HEK293 (cell line): ENCODE results near the gene ACSM3.
"Not testable (repeated sequence)": the region's sequence is repeated elsewhere in the genome, so short reads cannot be mapped to it uniquely, and the experiment has no call there.

Experiments
- CTCF ChIA-PET: fragments of 350-600 bp; formaldehyde crosslinking; extraction: SDS; loops from one replicate; lab custom pipeline; 2021; ENCODE audit warnings: antibody characterized with exemption; lab: Yijun Ruan, JAX
- POLR2A ChIA-PET: fragments of 300-600 bp; formaldehyde crosslinking; extraction: SDS; loops from one replicate; lab custom pipeline; 2020; ENCODE audit warnings: antibody characterized with exemption, inconsistent platforms; lab: Yijun Ruan, JAX
- H3K27ac ChIP-seq: fragments of 200-500 bp; sonication (Bioruptor generic); 2 replicates; pipeline ENCODE4 v1.5.1; 2014; ENCODE audit warnings: low read depth, low read length, control low read depth, inconsistent platforms; ENCODE audit errors: extremely low read depth
- H3K36me3 ChIP-seq, 2 experiments: fragments of 200-500 bp in 1 of 2; sonication (Bioruptor generic) in 1 of 2; 1 replicate in 1 of 2; 2 replicates in 1 of 2; pipeline ENCODE4 v1.5.1; 2014 to 2017; ENCODE audit warnings: inconsistent platforms in 2 of 2, low read length in 2 of 2; ENCODE audit not compliant: control insufficient read depth in 2 of 2, insufficient read depth in 1 of 2
- H3K4me1 ChIP-seq: fragments of 200-500 bp; sonication (Bioruptor generic); 2 replicates; pipeline ENCODE4 v1.5.1; 2014; ENCODE audit warnings: mild to moderate bottlenecking, low read length, inconsistent platforms; ENCODE audit not compliant: control insufficient read depth, insufficient read depth
- H3K4me3 ChIP-seq: 2 replicates; pipeline ENCODE4 v1.5.1; 2011; ENCODE audit warnings: low read depth, mild to moderate bottlenecking, control low read depth, low read length, moderate library complexity
- H3K9me3 ChIP-seq: fragments of 200-500 bp; sonication (Bioruptor generic); 2 replicates; pipeline ENCODE4 v1.5.1; 2014; ENCODE audit warnings: low read depth, low read length, inconsistent platforms; ENCODE audit not compliant: control insufficient read depth, insufficient read depth
- EGR2 ChIP-seq: fragments of 450-650 bp; formaldehyde crosslinking; IDR thresholded peaks from 2 replicates; pipeline ENCODE4 v1.5.1; 2016; ENCODE audit warnings: low read depth, missing biosample characterization, missing genetic modification characterization
- GLI2 ChIP-seq: fragments of 450-650 bp; formaldehyde crosslinking; IDR thresholded peaks from 2 replicates; pipeline ENCODE4; 2017; ENCODE audit warnings: missing biosample characterization, missing genetic modification characterization, low read depth, borderline replicate concordance
- HOXD13 ChIP-seq: sonication (generic); formaldehyde crosslinking; IDR thresholded peaks from 2 replicates; pipeline ENCODE4 v1.8.0; 2022; ENCODE audit warnings: missing genetic modification reagents, borderline replicate concordance
- KLF1 ChIP-seq: fragments of 450-650 bp; formaldehyde crosslinking; IDR thresholded peaks from 2 replicates; pipeline ENCODE4 v1.5.1; 2016; ENCODE audit warnings: missing biosample characterization, missing genetic modification characterization
- RBAK ChIP-seq: fragments of 450-650 bp; formaldehyde crosslinking; IDR thresholded peaks from 2 replicates; pipeline ENCODE4 v1.5.1; 2016; ENCODE audit warnings: missing biosample characterization, missing genetic modification characterization
- SCRT2 ChIP-seq: fragments of 450-650 bp; formaldehyde crosslinking; IDR thresholded peaks from 2 replicates; pipeline ENCODE4 v1.5.1; 2016; ENCODE audit warnings: missing biosample characterization, missing genetic modification characterization
- YY1 ChIP-seq: fragments of 450-650 bp; formaldehyde crosslinking; IDR thresholded peaks from 2 replicates; pipeline ENCODE4 v1.5.1; 2018; ENCODE audit warnings: missing biosample characterization, missing genetic modification characterization
- ZBTB17 ChIP-seq: fragments of 450-650 bp; formaldehyde crosslinking; IDR thresholded peaks from 2 replicates; pipeline ENCODE4 v1.5.1; 2016; ENCODE audit warnings: missing biosample characterization, missing genetic modification characterization
- ZNF121 ChIP-seq: fragments of 450-650 bp; formaldehyde crosslinking; IDR thresholded peaks from 2 replicates; pipeline ENCODE4 v1.5.1; 2016; ENCODE audit warnings: missing biosample characterization, missing genetic modification characterization
- ZNF157 ChIP-seq: fragments of 450-650 bp; formaldehyde crosslinking; IDR thresholded peaks from 2 replicates; pipeline ENCODE4 v1.5.1; 2016; ENCODE audit warnings: missing biosample characterization, missing genetic modification characterization
- ZNF248 ChIP-seq: fragments of 450-650 bp; formaldehyde crosslinking; IDR thresholded peaks from 2 replicates; pipeline ENCODE4 v1.5.1; 2017; ENCODE audit warnings: missing biosample characterization, missing genetic modification characterization
- ZNF571 ChIP-seq: fragments of 450-650 bp; formaldehyde crosslinking; IDR thresholded peaks from 2 replicates; pipeline ENCODE4 v1.5.0; 2017; ENCODE audit warnings: missing biosample characterization, missing genetic modification characterization
- ZNF585B ChIP-seq: fragments of 450-650 bp; formaldehyde crosslinking; IDR thresholded peaks from 2 replicates; pipeline ENCODE4 v1.5.1; 2016; ENCODE audit warnings: missing biosample characterization, missing genetic modification characterization
- ZNF610 ChIP-seq: fragments of 450-650 bp; formaldehyde crosslinking; IDR thresholded peaks from 2 replicates; pipeline ENCODE4 v1.5.1; 2016; ENCODE audit warnings: missing biosample characterization, missing genetic modification characterization, borderline replicate concordance
- ZNF624 ChIP-seq: fragments of 450-650 bp; formaldehyde crosslinking; IDR thresholded peaks from 2 replicates; pipeline ENCODE4 v1.5.1; 2017; ENCODE audit warnings: missing biosample characterization, missing genetic modification characterization
- ZNF629 ChIP-seq: fragments of 450-650 bp; formaldehyde crosslinking; IDR thresholded peaks from 2 replicates; pipeline ENCODE4 v1.5.1; 2017; ENCODE audit warnings: missing biosample characterization, missing genetic modification characterization
- ZNF658 ChIP-seq: fragments of 450-650 bp; formaldehyde crosslinking; IDR thresholded peaks from 2 replicates; pipeline ENCODE4; 2016; ENCODE audit warnings: missing biosample characterization, missing genetic modification characterization
- ZNF792 ChIP-seq: fragments of 450-650 bp; formaldehyde crosslinking; IDR thresholded peaks from 2 replicates; pipeline ENCODE4 v1.5.1; 2016; ENCODE audit warnings: missing biosample characterization, missing genetic modification characterization
- ZNF837 ChIP-seq: fragments of 450-650 bp; formaldehyde crosslinking; IDR thresholded peaks from 2 replicates; pipeline ENCODE4 v1.5.1; 2016; ENCODE audit warnings: missing biosample characterization, missing genetic modification characterization
- ZNF843 ChIP-seq: fragments of 450-650 bp; formaldehyde crosslinking; IDR thresholded peaks from 2 replicates; pipeline ENCODE4 v1.5.1; 2016; ENCODE audit warnings: missing biosample characterization, missing genetic modification characterization
- TF ChIP-seq, protein P1 (sequence below): fragments of 450-650 bp; formaldehyde crosslinking; IDR thresholded peaks from 2 replicates; pipeline ENCODE4 v1.5.1; 2016; ENCODE audit warnings: missing biosample characterization, missing genetic modification characterization
- TF ChIP-seq, protein P2 (sequence below): fragments of 450-650 bp; formaldehyde crosslinking; IDR thresholded peaks from 2 replicates; pipeline ENCODE4 v1.5.1; 2016; ENCODE audit warnings: missing biosample characterization, missing genetic modification characterization
- TF ChIP-seq, protein P3 (sequence below): fragments of 450-650 bp; IDR thresholded peaks from 2 replicates; pipeline ENCODE4 v1.5.1; 2018; ENCODE audit warnings: missing biosample characterization, mild to moderate bottlenecking, missing genetic modification characterization
- TF ChIP-seq, protein P4 (sequence below): fragments of 450-650 bp; formaldehyde crosslinking; IDR thresholded peaks from 2 replicates; pipeline ENCODE4 v1.5.1; 2016; ENCODE audit warnings: missing biosample characterization, missing genetic modification characterization

The ACSM3 gene

DNA sequence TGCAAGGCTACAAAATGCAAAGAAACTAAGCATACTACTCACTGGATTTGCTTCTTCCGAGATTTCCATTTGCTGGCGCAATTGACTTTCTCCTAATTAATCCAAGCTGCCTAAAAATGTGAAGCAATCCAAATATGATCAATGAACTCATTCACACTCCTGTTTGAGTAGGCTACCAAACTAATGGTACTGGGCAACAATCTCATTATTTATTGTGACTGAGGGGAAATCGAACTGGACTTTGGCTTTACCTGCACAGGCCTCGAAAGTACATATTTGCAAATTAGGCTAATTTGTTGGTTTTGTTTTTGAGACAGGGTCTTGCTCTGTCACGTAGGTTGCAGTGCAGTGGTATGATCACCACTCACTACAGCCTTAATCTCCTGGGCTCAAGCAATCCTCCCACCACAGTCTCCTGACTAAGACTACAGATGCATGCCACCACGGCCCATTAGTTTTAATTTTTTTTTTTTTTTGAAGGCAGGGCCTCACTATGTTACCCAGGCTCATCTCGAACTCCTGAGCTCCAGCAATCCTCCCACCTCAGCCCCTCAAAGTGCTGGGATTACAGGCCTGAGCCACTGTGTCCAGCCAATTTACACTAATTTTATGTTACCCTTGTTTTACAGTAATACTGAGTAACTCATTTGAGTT, 39.9 kb downstream of the ACSM3 start:
- ChIA-PET POLR2A (no interaction called here), CTCF (interaction anchor here (0.7 to 1.1 kb wide), 3 partner anchors 108 to 278 kb away, joined by 3 read pairs; no protein-coding TSS in a partner anchor)
- Histone ChIP-seq H3K4me1 (no peaks in the 10 kb centered on the region), H3K27ac (no peak overlapping the region), H3K36me3 (peaks cover 29 to 33% of the 10 kb centered on the region in 2 experiments), H3K4me3 (no peak overlapping the region), H3K9me3 (no peaks in the 10 kb centered on the region)
- TF ChIP-seq SCRT2 (tag by site-specific recombination) (no peak), EGR2 (no peak), ZNF658 (tag by site-specific recombination) (no peak), ZNF843 (no peak), ZNF571 (tag by site-specific recombination) (no peak), ZNF624 (no peak), KLF1 (tag by site-specific recombination) (no peak), ZNF585B (tag by site-specific recombination) (no peak), HOXD13 (CRISPR knock-in tag) (no peak), GLI2 (no peak)

DNA sequence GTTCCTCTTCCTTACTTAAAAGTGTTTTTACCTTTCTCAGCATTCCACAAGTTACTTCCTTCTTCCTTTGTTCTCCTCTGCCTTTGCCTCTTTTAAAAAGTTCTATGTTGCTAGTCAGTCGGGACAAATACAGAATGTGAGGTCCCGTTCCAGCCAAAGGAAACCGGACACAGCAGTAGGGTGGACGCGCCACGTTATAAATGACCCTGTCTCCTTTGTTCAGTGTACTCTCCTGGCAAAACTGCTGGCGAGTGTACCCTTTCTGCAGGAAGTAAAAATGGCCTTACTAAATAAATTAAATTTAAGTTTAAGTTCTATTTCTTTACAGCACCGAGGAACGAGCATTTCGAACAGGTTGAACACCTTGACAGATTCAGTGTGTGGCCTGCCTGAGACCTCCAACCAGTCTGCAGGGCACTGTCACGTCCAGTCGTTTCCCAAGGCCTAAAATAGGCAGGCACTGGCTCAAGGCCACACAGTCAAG, 41.9 kb downstream of the ACSM3 start:
- POLR2A ChIA-PET = interaction anchor here (0.5 to 1.8 kb wide), 6 partner anchors 11 to 272 kb away, joined by 3 to 10 read pairs (median 6); partner anchors contain the start of genes DCUN1D3 and LYRM1
- Histone ChIP-seq H3K27ac (peak overlapping the region; percentile 96), H3K36me3 (peaks cover 17 to 20% of the 10 kb centered on the region in 2 experiments), H3K4me3 (peak overlapping the region; percentile 70)
- not testable (repeated sequence) for H3K9me3 ChIP-seq, H3K4me1 ChIP-seq
- CTCF ChIA-PET = interaction anchor here (0.8 to 1.1 kb wide), 2 partner anchors 8 to 29 kb away, joined by 3 to 4 read pairs; no protein-coding TSS in a partner anchor
- 0 out of 2 replicates have a peak, but pooled peaks have one; percentile 28 for TF ChIP-seq ZNF792 (tag by site-specific recombination)

DNA sequence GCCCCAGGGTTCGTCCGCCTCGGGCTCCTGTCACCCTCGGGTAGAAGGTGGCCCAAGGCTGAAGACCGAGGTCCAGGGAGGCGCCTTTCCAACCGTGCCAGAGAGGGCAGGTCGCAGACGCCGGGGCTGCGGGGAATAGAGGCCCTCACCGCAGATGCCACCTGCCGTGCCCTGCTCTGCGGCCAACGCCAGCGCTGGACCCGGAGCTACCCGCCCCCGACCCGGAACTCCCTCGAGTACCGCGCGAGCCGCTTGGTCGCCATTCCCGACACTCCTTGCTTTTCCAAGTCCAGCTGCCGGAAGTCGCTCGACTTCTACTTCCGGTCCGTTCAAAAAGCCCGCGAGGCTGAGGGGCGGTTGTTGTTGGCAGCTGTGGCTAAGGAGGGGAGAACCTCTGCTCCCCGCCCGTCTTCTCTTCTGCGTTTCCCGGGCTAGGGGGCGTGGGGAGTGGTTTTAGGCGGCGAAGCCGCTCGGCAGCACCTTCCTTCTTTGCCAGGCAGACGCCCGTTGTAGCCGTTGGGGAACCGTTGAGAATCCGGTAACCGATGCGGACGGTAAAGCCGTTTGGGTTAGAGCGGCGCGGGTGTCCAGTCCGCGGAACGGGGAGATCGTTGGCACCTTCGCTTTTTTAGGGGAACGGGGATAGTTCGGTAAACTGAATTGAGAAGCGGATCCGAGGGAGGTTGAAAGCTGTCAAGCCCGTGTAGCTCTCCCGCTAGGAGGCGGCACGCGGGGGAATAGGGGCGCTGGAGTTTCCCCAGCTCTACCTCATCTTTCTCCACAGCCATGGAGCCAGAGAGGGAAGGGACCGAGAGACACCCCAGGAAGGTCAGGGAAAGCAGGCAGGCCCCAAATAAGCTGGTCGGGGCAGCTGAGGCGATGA, 42.6 kb downstream of the ACSM3 start, which contains the start of the genes ERI2 and REXO5:
Gene ERI2, minus strand, starts transcription at position 305 of the 883 bp plus-strand sequence. Its CDS starts 42 bp downstream, at position 263.
Gene REXO5, plus strand, starts transcription at position 360 of the 883 bp plus-strand sequence. Its CDS starts 427 bp downstream, at position 787.
- Histone ChIP-seq H3K4me3 (peak within 1 kb of the TSS; percentile 70), H3K36me3 (peaks cover 12 to 15% of the 10 kb centered on the region in 2 experiments; a peak in 2 of 3 replicates), H3K9me3 (no peaks in the 10 kb centered on the region), H3K4me1 (no peaks in the 10 kb centered on the region), H3K27ac (peak within 1 kb of the TSS; percentile 96)
- ChIA-PET CTCF (interaction anchor here (0.8 to 1.1 kb wide), 2 partner anchors 30 to 449 kb away, joined by 3 read pairs; no protein-coding TSS in a partner anchor), POLR2A (interaction anchor here (0.5 to 1.8 kb wide), 9 partner anchors 11 to 1782 kb away, joined by 3 to 10 read pairs (median 4); partner anchors contain the start of genes DCUN1D3 and LYRM1)
- TF ChIP-seq, protein P1, sequence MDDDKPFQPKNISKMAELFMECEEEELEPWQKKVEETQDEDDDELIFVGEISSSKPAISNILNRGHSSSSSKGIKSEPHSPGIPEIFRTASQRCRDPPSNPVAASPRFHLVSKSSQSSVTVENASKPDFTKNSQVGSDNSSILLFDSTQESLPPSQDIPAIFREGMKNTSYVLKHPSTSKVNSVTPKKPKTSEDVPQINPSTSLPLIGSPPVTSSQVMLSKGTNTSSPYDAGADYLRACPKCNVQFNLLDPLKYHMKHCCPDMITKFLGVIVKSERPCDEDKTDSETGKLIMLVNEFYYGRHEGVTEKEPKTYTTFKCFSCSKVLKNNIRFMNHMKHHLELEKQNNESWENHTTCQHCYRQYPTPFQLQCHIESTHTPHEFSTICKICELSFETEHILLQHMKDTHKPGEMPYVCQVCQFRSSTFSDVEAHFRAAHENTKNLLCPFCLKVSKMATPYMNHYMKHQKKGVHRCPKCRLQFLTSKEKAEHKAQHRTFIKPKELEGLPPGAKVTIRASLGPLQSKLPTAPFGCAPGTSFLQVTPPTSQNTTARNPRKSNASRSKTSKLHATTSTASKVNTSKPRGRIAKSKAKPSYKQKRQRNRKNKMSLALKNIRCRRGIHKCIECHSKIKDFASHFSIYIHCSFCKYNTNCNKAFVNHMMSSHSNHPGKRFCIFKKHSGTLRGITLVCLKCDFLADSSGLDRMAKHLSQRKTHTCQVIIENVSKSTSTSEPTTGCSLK (tag by site-specific recombination) = no peak
- TF ChIP-seq ZNF248 (tag by site-specific recombination) (no peak), ZNF629 (peak; percentile 80), ZNF121 (tag by site-specific recombination) (no peak), RBAK (no peak), ZNF837 (tag by site-specific recombination) (no peak), YY1 (peak; percentile 92), ZNF610 (tag by site-specific recombination) (0 out of 2 replicates have a peak, but pooled peaks have one; percentile 27), ZNF843 (peak; percentile 59; the same call in 1 of the 2 replicates), ZNF157 (tag by site-specific recombination) (no peak), ZBTB17 (tag by site-specific recombination) (peak; percentile 64; the same call in 1 of the 2 replicates)
- TF ChIP-seq, protein P2, sequence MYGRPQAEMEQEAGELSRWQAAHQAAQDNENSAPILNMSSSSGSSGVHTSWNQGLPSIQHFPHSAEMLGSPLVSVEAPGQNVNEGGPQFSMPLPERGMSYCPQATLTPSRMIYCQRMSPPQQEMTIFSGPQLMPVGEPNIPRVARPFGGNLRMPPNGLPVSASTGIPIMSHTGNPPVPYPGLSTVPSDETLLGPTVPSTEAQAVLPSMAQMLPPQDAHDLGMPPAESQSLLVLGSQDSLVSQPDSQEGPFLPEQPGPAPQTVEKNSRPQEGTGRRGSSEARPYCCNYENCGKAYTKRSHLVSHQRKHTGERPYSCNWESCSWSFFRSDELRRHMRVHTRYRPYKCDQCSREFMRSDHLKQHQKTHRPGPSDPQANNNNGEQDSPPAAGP = peak; percentile 43
- TF ChIP-seq, protein P3, sequence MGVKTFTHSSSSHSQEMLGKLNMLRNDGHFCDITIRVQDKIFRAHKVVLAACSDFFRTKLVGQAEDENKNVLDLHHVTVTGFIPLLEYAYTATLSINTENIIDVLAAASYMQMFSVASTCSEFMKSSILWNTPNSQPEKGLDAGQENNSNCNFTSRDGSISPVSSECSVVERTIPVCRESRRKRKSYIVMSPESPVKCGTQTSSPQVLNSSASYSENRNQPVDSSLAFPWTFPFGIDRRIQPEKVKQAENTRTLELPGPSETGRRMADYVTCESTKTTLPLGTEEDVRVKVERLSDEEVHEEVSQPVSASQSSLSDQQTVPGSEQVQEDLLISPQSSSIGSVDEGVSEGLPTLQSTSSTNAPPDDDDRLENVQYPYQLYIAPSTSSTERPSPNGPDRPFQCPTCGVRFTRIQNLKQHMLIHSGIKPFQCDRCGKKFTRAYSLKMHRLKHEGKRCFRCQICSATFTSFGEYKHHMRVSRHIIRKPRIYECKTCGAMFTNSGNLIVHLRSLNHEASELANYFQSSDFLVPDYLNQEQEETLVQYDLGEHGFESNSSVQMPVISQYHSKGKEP (tag by site-specific recombination) = no peak
- TF ChIP-seq, protein P4, sequence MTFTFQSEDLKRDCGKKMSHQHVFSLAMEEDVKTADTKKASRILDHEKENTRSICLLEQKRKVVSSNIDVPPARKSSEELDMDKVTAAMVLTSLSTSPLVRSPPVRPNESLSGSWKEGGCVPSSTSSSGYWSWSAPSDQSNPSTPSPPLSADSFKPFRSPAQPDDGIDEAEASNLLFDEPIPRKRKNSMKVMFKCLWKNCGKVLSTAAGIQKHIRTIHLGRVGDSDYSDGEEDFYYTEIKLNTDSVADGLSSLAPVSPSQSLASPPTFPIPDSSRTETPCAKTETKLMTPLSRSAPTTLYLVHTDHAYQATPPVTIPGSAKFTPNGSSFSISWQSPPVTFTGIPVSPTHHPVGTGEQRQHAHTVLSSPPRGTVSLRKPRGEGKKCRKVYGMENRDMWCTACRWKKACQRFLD (tag by site-specific recombination) = no peak
